ENCODE results near the gene PRKCA.
"Not testable (repeated sequence)": the region's sequence is repeated elsewhere in the genome, so short reads cannot be mapped to it uniquely, and the experiment has no call there.

PRKCA gene

GRCh38 chr17:66348584-66349165 lies 46.3 kb downstream of the PRKCA start:
- DNase-seq (ENCODE audit: low spot score) (no peak), ATAC-seq (ENCODE audit: low read depth) (peak; percentile 90)
- Histone ChIP-seq H3K27ac (ENCODE audit: poor library complexity, severe bottlenecking) (peak overlapping the region; percentile 40), H3K27me3 (ENCODE audit: insufficient read depth, poor library complexity, severe bottlenecking) (no peaks in the 10 kb centered on the region), H3K9me3 (ENCODE audit: severe bottlenecking) (no peaks in the 10 kb centered on the region), H3K4me3 (ENCODE audit: severe bottlenecking) (no peak overlapping the region), H3K36me3 (ENCODE audit: low read depth) (no peaks in the 10 kb centered on the region), H3K4me1 (ENCODE audit: insufficient read depth, poor library complexity, severe bottlenecking) (peaks cover 17% of the 10 kb centered on the region)
- TF ChIP-seq CTCF (IDR thresholded peaks at IDR 0.05; ENCODE audit: poor library complexity, severe bottlenecking): no peak

GRCh38 chr17:66349521-66350254 lies 47.3 kb downstream of the PRKCA start:
- peak overlapping the region; percentile 40 for H3K27ac ChIP-seq (ENCODE audit: poor library complexity, severe bottlenecking)
- H3K36me3 ChIP-seq (ENCODE audit: low read depth): no peaks in the 10 kb centered on the region
- no peak for TF ChIP-seq CTCF (IDR thresholded peaks at IDR 0.05; ENCODE audit: poor library complexity, severe bottlenecking)
- H3K4me3 ChIP-seq (ENCODE audit: severe bottlenecking): no peak overlapping the region
- DNase-seq (ENCODE audit: low spot score): no peak
- no peak for ATAC-seq (ENCODE audit: low read depth)
- H3K9me3 ChIP-seq (ENCODE audit: severe bottlenecking): no peaks in the 10 kb centered on the region
- no peaks in the 10 kb centered on the region for H3K27me3 ChIP-seq (ENCODE audit: insufficient read depth, poor library complexity, severe bottlenecking)
- peaks cover 18% of the 10 kb centered on the region for H3K4me1 ChIP-seq (ENCODE audit: insufficient read depth, poor library complexity, severe bottlenecking)

GRCh38 chr17:66350576-66350975 lies 48.2 kb downstream of the PRKCA start:
- not testable (repeated sequence) for H3K27me3 ChIP-seq (ENCODE audit: insufficient read depth, poor library complexity, severe bottlenecking); H3K36me3 ChIP-seq (ENCODE audit: low read depth); H3K27ac ChIP-seq (ENCODE audit: poor library complexity, severe bottlenecking); H3K4me3 ChIP-seq (ENCODE audit: severe bottlenecking); H3K9me3 ChIP-seq (ENCODE audit: severe bottlenecking); ATAC-seq (ENCODE audit: low read depth); DNase-seq (ENCODE audit: low spot score)
- H3K4me1 ChIP-seq (ENCODE audit: insufficient read depth, poor library complexity, severe bottlenecking): peaks cover 23% of the 10 kb centered on the region

- DNase-seq (ENCODE audit: low spot score) (no peak), ATAC-seq (ENCODE audit: low read depth) (no peak)
- H3K27me3 ChIP-seq (ENCODE audit: insufficient read depth, poor library complexity, severe bottlenecking): no peaks in the 10 kb centered on the region
- no peak overlapping the region for H3K27ac ChIP-seq (ENCODE audit: poor library complexity, severe bottlenecking)
- no peaks in the 10 kb centered on the region for H3K9me3 ChIP-seq (ENCODE audit: severe bottlenecking)
- no peak for TF ChIP-seq CTCF (IDR thresholded peaks at IDR 0.05; ENCODE audit: poor library complexity, severe bottlenecking)
- no peaks in the 10 kb centered on the region for H3K36me3 ChIP-seq (ENCODE audit: low read depth)
- H3K4me1 ChIP-seq (ENCODE audit: insufficient read depth, poor library complexity, severe bottlenecking): peaks cover 23% of the 10 kb centered on the region
- H3K4me3 ChIP-seq (ENCODE audit: severe bottlenecking): no peak overlapping the region
These were observed 48.6 kb downstream of the PRKCA start for GRCh38 chr17:66351033-66351432.

- peaks cover 23% of the 10 kb centered on the region for H3K4me1 ChIP-seq (ENCODE audit: insufficient read depth, poor library complexity, severe bottlenecking)
These were observed 49.3 kb downstream of the PRKCA start for GRCh38 chr17:66351701-66352100.

More at GRCh38 chr17:66351701-66352100, 49.3 kb downstream of the PRKCA start:
- Histone ChIP-seq H3K9me3 (ENCODE audit: severe bottlenecking) (no peaks in the 10 kb centered on the region), H3K4me3 (ENCODE audit: severe bottlenecking) (no peak overlapping the region), H3K36me3 (ENCODE audit: low read depth) (no peaks in the 10 kb centered on the region), H3K27me3 (ENCODE audit: insufficient read depth, poor library complexity, severe bottlenecking) (no peaks in the 10 kb centered on the region), H3K27ac (ENCODE audit: poor library complexity, severe bottlenecking) (no peak overlapping the region)
- DNase-seq (ENCODE audit: low spot score) (no peak), ATAC-seq (ENCODE audit: low read depth) (no peak)
- no peak for TF ChIP-seq CTCF (IDR thresholded peaks at IDR 0.05; ENCODE audit: poor library complexity, severe bottlenecking)

Measured in RWPE2 (cell line).